Prostate gland (tissue), 2 donors: ENCODE results near the gene HNRNPUL1. TPM values are rescaled to one million over a fixed set of nuclear protein-coding genes. Genes with fewer than 3 reads are reported as not detected.

Experiments
- DNase-seq: peaks from one replicate; pipeline ENCODE4 v3.0.0-alpha.2; 2019; ENCODE audit warnings: low spot score
- H3K27ac ChIP-seq, 2 donors: fragments of 200-600 bp; sonication (generic); 2 replicates each; pipeline ENCODE4 v1.5.1; 2017 to 2019
- H3K27me3 ChIP-seq: fragments of 200-600 bp; sonication (generic); replicated peaks from 2 replicates; pipeline ENCODE4 v1.5.1; 2019; ENCODE audit not compliant: insufficient read depth
- H3K36me3 ChIP-seq, 2 donors: fragments of 200-600 bp; sonication (generic); 1 replicate in 1 of 2; 2 replicates in 1 of 2; pipeline versions ENCODE4 v1.5.1 to v1.8.1; 2017 to 2019
- H3K4me1 ChIP-seq: fragments of 200-600 bp; sonication (generic); replicated peaks from 2 replicates; pipeline ENCODE4 v1.5.1; 2019
- H3K4me3 ChIP-seq, 2 donors: fragments of 200-600 bp; sonication (generic); 2 replicates each; pipeline ENCODE4 v1.5.1; 2017 to 2019
- H3K9me3 ChIP-seq: fragments of 200-600 bp; sonication (generic); 2 replicates; pipeline ENCODE4 v1.5.1; 2017
- POLR2A ChIP-seq: fragments of 450-650 bp; IDR thresholded peaks from one replicate; pipeline ENCODE4 v1.6.1; 2016; ENCODE audit warnings: antibody characterized with exemption, mild to moderate bottlenecking
- POLR2AphosphoS5 ChIP-seq: sonication (generic); formaldehyde crosslinking; IDR thresholded peaks from one replicate; pipeline ENCODE4 v1.6.1; 2017; ENCODE audit warnings: antibody characterized with exemption
- WGBS: methylation state at CpG from one replicate; pipeline ENCODE4 v1.1.5; 2018; 5-methylcytosine and 5-hydroxymethylcytosine counted together
- intact Hi-C: fragments of 100-400 bp; cut with DNase I; formaldehyde crosslinking; loops from one replicate; pipeline ENCODE4 v1.14.2; 2022
- total RNA-seq, 2 donors: library from RNA; depleted of rRNA; stranded (reverse); fragments of >200 nt; gene quantifications; one replicate each; pipeline ENCODE4 v1.1.0, GENCODE V29; 2016
- TF ChIP-seq, protein P1 (sequence below), 4 experiments: fragments of 200-600 bp in 2 of 4; fragments of 450-650 bp in 2 of 4; sonication (generic) in 2 of 4; IDR thresholded peaks; 1 replicate in 3 of 4; 2 replicates in 1 of 4; pipeline ENCODE4 v1.5.1; 2016 to 2019; ENCODE audit warnings: antibody characterized with exemption in 4 of 4, mild to moderate bottlenecking in 2 of 4, moderate library complexity in 2 of 4

The HNRNPUL1 gene
- total RNA-seq, 2 donors from 2014 or later = 133 to 183 TPM

- Histone ChIP-seq H3K27me3 (no peaks in the 10 kb centered on the region), H3K36me3 (no peaks in the 10 kb centered on the region), H3K9me3 (no peaks in the 10 kb centered on the region), H3K4me1 (peaks cover 13% of the 10 kb centered on the region), H3K4me3 (peak overlapping the region in 1 of 2 donors; percentile 8), H3K27ac (peak overlapping the region; percentile 46 to 73)
- WGBS = 25% methylated on average over 30 of the region's 30 CpGs
- no peak for DNase-seq
- TF ChIP-seq, protein P1, sequence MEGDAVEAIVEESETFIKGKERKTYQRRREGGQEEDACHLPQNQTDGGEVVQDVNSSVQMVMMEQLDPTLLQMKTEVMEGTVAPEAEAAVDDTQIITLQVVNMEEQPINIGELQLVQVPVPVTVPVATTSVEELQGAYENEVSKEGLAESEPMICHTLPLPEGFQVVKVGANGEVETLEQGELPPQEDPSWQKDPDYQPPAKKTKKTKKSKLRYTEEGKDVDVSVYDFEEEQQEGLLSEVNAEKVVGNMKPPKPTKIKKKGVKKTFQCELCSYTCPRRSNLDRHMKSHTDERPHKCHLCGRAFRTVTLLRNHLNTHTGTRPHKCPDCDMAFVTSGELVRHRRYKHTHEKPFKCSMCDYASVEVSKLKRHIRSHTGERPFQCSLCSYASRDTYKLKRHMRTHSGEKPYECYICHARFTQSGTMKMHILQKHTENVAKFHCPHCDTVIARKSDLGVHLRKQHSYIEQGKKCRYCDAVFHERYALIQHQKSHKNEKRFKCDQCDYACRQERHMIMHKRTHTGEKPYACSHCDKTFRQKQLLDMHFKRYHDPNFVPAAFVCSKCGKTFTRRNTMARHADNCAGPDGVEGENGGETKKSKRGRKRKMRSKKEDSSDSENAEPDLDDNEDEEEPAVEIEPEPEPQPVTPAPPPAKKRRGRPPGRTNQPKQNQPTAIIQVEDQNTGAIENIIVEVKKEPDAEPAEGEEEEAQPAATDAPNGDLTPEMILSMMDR (IDR thresholded peaks at IDR 0.05) = no peak
- no peak for TF ChIP-seq POLR2AphosphoS5
- TF ChIP-seq POLR2A = no peak
- intact Hi-C loops = no loop called here
These were observed 62.0 kb downstream of the HNRNPUL1 start for GRCh38 chr19:41325947-41326706.

DNA sequence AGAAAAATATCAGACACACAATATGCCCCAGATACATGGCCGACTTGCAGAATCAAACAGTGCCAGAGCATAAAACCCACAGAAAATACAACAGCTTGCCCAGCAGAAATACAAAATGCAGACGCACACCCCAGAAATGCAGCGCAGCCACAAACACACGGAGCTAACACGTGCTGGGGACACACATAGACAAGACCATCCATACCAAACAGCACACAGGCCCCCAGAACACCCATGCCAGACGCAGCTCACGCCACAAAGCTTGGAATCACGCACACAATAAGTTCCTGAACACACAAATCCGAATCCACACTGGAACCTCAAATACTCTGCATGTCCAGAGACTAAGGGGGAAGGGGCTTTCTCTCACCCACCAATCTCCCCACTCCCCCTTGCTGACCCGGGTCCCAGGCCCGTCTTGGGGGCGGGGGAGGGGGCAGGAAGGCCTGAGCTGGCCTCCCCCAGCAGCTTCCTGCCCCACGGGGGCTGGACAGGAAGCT lies 63.0 kb downstream of the HNRNPUL1 start:
- no peaks in the 10 kb centered on the region for H3K9me3 ChIP-seq
- H3K36me3 ChIP-seq = no peaks in the 10 kb centered on the region
- no peak for DNase-seq
- peak overlapping the region; percentile 48 to 72 for H3K27ac ChIP-seq
- intact Hi-C loops = no loop called here
- peak overlapping the region; percentile 10 to 24 for H3K4me3 ChIP-seq
- 49% methylated on average over 13 of the region's 13 CpGs for WGBS
- H3K4me1 ChIP-seq = peaks cover 13% of the 10 kb centered on the region
- H3K27me3 ChIP-seq = no peaks in the 10 kb centered on the region
- no peak for TF ChIP-seq POLR2A

DNA sequence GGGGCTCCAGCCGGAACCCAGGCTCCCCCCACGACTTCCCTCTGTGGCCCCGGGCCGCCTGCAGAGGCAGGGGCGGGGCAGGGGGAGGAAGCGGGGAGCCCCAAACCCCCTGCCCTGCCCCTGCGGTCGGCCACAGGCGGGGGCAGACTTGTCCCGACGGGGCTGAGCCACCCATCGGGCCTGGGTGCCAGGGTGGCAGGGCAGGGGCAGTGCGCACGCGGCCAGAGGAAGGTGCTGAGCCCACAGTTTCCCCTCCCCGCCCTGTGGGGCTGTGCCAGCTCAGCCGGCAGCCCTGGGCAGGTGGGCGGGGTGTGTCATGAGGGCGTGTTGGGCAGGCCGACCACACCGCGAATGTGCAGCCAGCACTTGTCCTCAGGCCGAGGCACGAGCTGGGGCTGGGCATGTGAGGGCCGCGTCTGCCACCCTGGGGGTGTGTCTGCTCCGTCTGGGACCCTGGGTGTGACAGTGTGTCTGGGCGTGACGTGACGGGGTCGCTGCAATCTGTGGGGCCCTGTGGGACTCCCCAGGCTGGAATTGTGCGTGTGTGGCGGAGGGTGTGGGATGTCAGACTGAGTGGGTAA lies 63.5 kb downstream of the HNRNPUL1 start:
- Histone ChIP-seq H3K36me3 (no peaks in the 10 kb centered on the region), H3K27me3 (no peaks in the 10 kb centered on the region), H3K27ac (peak overlapping the region; percentile 48 to 72), H3K4me1 (peaks cover 13% of the 10 kb centered on the region), H3K4me3 (peak overlapping the region; percentile 10 to 24), H3K9me3 (no peaks in the 10 kb centered on the region)
- peak; percentile 68 for DNase-seq
- TF ChIP-seq POLR2AphosphoS5 (peak; percentile 32), POLR2A (peak; percentile 23)
- TF ChIP-seq, protein P1 (IDR thresholded peaks at IDR 0.05) = no peak
- intact Hi-C loops = no loop called here
- 23% methylated on average over 31 of the region's 33 CpGs for WGBS

DNA sequence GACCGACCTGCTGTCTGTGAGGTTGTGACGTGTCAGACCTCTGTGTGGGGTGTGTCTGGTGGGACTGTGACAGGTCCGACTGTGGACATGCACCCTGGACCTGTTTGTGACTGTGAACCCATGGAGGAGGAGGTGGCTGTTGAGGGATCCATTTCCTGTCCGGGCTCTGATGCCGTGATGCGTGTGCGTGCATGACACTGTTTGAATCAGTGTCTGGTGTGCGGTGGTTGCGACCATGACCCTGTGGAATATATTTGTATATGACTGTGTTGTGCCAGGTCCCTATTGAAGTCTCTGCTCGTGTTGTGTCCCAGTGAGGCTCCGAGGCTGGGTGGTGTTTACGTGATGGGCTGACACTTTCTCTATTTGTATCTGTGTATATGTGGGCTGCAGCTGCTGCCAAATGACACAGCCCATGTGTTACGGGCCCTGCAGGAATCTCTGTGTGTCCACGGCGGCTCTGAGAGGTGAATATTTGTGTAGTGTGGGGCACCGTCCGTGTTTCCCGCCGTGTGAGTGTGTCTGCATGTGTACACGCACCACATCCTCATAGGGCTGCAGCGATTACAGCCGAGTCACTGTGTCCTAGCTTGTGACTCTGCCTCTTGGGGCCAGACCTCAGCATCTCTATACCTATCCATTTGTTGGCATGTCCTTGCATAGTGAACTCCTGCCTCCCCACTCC lies 64.1 kb downstream of the HNRNPUL1 start:
- Histone ChIP-seq H3K4me1 (peaks cover 13% of the 10 kb centered on the region), H3K4me3 (no peak overlapping the region), H3K9me3 (no peaks in the 10 kb centered on the region), H3K27ac (peak overlapping the region; percentile 48 to 72), H3K27me3 (no peaks in the 10 kb centered on the region), H3K36me3 (no peaks in the 10 kb centered on the region)
- intact Hi-C loops = no loop called here
- WGBS = 54% methylated on average over 22 of the region's 22 CpGs
- DNase-seq = no peak
- TF ChIP-seq POLR2AphosphoS5 (no peak), POLR2A (no peak)
- TF ChIP-seq, protein P1 (IDR thresholded peaks at IDR 0.05) = no peak

GRCh38 chr19:41328842-41329225 lies 64.7 kb downstream of the HNRNPUL1 start:
- H3K27ac ChIP-seq = no peak overlapping the region
- no peak overlapping the region for H3K4me3 ChIP-seq
- H3K36me3 ChIP-seq = no peaks in the 10 kb centered on the region
- no peaks in the 10 kb centered on the region for H3K27me3 ChIP-seq
- 67% methylated on average over 1 of the region's 1 CpG for WGBS
- DNase-seq = no peak
- H3K4me1 ChIP-seq = peaks cover 13% of the 10 kb centered on the region
- H3K9me3 ChIP-seq = no peaks in the 10 kb centered on the region
- no peak for TF ChIP-seq POLR2AphosphoS5
- TF ChIP-seq, protein P1 (IDR thresholded peaks at IDR 0.05) = no peak
- TF ChIP-seq POLR2A = no peak
- intact Hi-C loops = no loop called here
